ENCODE data around the gene SPAG5.

DNA sequence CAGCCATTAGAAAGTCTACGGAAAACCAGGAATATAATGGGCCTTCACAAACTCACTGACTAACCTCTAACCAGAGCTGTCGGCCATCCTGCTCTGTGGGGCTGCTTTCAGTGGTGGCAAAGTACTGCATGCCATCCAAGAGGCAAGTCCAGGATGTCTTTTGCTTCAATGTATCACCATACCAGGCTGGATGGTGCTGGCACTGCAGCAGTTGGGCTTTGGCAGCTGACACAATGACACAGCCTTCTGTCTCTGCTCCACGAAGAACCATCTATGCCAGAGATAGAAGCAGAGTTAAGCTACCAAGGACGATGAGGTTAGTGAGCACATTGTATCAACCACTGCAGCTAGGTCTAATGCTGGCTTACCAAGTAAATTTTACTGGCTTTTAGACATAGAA, 24.9 kb upstream of the SPAG5 start:
- TF ChIP-seq, protein P1, sequence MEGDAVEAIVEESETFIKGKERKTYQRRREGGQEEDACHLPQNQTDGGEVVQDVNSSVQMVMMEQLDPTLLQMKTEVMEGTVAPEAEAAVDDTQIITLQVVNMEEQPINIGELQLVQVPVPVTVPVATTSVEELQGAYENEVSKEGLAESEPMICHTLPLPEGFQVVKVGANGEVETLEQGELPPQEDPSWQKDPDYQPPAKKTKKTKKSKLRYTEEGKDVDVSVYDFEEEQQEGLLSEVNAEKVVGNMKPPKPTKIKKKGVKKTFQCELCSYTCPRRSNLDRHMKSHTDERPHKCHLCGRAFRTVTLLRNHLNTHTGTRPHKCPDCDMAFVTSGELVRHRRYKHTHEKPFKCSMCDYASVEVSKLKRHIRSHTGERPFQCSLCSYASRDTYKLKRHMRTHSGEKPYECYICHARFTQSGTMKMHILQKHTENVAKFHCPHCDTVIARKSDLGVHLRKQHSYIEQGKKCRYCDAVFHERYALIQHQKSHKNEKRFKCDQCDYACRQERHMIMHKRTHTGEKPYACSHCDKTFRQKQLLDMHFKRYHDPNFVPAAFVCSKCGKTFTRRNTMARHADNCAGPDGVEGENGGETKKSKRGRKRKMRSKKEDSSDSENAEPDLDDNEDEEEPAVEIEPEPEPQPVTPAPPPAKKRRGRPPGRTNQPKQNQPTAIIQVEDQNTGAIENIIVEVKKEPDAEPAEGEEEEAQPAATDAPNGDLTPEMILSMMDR (IDR thresholded peaks at IDR 0.05; ENCODE audit: low read depth, low read length, missing input control): no peak
- TF ChIP-seq RAD21 (IDR thresholded peaks at IDR 0.05): no peak
- no peak for TF ChIP-seq GABPA (IDR thresholded peaks at IDR 0.05 in 1 of 2, conservative IDR thresholded peaks at IDR 0.05 in 1 of 2)
- no peak for TF ChIP-seq FOXA1 (IDR thresholded peaks at IDR 0.05)
- TF ChIP-seq, protein P2, sequence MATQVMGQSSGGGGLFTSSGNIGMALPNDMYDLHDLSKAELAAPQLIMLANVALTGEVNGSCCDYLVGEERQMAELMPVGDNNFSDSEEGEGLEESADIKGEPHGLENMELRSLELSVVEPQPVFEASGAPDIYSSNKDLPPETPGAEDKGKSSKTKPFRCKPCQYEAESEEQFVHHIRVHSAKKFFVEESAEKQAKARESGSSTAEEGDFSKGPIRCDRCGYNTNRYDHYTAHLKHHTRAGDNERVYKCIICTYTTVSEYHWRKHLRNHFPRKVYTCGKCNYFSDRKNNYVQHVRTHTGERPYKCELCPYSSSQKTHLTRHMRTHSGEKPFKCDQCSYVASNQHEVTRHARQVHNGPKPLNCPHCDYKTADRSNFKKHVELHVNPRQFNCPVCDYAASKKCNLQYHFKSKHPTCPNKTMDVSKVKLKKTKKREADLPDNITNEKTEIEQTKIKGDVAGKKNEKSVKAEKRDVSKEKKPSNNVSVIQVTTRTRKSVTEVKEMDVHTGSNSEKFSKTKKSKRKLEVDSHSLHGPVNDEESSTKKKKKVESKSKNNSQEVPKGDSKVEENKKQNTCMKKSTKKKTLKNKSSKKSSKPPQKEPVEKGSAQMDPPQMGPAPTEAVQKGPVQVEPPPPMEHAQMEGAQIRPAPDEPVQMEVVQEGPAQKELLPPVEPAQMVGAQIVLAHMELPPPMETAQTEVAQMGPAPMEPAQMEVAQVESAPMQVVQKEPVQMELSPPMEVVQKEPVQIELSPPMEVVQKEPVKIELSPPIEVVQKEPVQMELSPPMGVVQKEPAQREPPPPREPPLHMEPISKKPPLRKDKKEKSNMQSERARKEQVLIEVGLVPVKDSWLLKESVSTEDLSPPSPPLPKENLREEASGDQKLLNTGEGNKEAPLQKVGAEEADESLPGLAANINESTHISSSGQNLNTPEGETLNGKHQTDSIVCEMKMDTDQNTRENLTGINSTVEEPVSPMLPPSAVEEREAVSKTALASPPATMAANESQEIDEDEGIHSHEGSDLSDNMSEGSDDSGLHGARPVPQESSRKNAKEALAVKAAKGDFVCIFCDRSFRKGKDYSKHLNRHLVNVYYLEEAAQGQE (IDR thresholded peaks at IDR 0.05): no peak

Measured in liver (tissue), 3 donors.